ENCODE results near the gene NOP10.

Gene NOP10

GRCh38 chr15:34331809-34332208 is 11.1 kb downstream of the NOP10 start:
- peaks cover 10% of the 10 kb centered on the region; the same call in 1 of the 2 replicates for H3F3A ChIP-seq (ENCODE audit: control insufficient read depth, insufficient read depth)
- TF ChIP-seq CTCF (IDR thresholded peaks at IDR 0.05; ENCODE audit: low read depth, low read length, poor library complexity, severe bottlenecking) (no peak), EZH2phosphoT487 (IDR thresholded peaks at IDR 0.05; ENCODE audit: borderline replicate concordance, low read length) (no peak)

GRCh38 chr15:34330279-34330678 is 12.7 kb downstream of the NOP10 start:
- TF ChIP-seq EZH2phosphoT487 (IDR thresholded peaks at IDR 0.05; ENCODE audit: borderline replicate concordance, low read length) (no peak), CTCF (IDR thresholded peaks at IDR 0.05; ENCODE audit: low read depth, low read length, poor library complexity, severe bottlenecking) (no peak)
- H3K36me3 ChIP-seq (ENCODE audit: control insufficient read depth, low read length): no peaks in the 10 kb centered on the region

More at GRCh38 chr15:34331809-34332208, 11.1 kb downstream of the NOP10 start:
- no peak overlapping the region for H3K4me2 ChIP-seq (ENCODE audit: low read length)
- H3K9me2 ChIP-seq (replicated peaks; ENCODE audit: control insufficient read depth, low read length): no peaks in the 10 kb centered on the region
- H4K20me1 ChIP-seq (ENCODE audit: control insufficient read depth, insufficient read depth, low read depth, low read length): no peaks in the 10 kb centered on the region
- H3K4me3 ChIP-seq (ENCODE audit: low read length): no peak overlapping the region
- no peaks in the 10 kb centered on the region; the same call in 1 of the 2 replicates for H3K27me3 ChIP-seq (ENCODE audit: control insufficient read depth, low read length)
- no peaks in the 10 kb centered on the region for H3K9me3 ChIP-seq (ENCODE audit: control insufficient read depth, insufficient read depth, low read length)
- H3K36me3 ChIP-seq (ENCODE audit: control insufficient read depth, low read length): no peaks in the 10 kb centered on the region
- no peaks in the 10 kb centered on the region for H3K79me2 ChIP-seq (ENCODE audit: control insufficient read depth, low read length)
- H3K4me1 ChIP-seq (ENCODE audit: control insufficient read depth, low read length): peaks cover 55% of the 10 kb centered on the region
- H3K27ac ChIP-seq (ENCODE audit: low read depth, low read length): no peak overlapping the region

GRCh38 chr15:34329006-34329405 is 13.9 kb downstream of the NOP10 start:
- H3K36me3 ChIP-seq (ENCODE audit: control insufficient read depth, low read length): no peaks in the 10 kb centered on the region
- H3K4me3 ChIP-seq (ENCODE audit: low read length): no peak overlapping the region
- TF ChIP-seq EZH2phosphoT487 (IDR thresholded peaks at IDR 0.05; ENCODE audit: borderline replicate concordance, low read length): no peak
- no peak for TF ChIP-seq CTCF (IDR thresholded peaks at IDR 0.05; ENCODE audit: low read depth, low read length, poor library complexity, severe bottlenecking)
- H3K27ac ChIP-seq (ENCODE audit: low read depth, low read length): no peak overlapping the region
- no peaks in the 10 kb centered on the region for H3K27me3 ChIP-seq (ENCODE audit: control insufficient read depth, low read length)
- no peaks in the 10 kb centered on the region for H3K9me3 ChIP-seq (ENCODE audit: control insufficient read depth, insufficient read depth, low read length)
- H3F3A ChIP-seq (ENCODE audit: control insufficient read depth, insufficient read depth): peaks cover 2% of the 10 kb centered on the region; the same call in 1 of the 2 replicates
- no peaks in the 10 kb centered on the region for H4K20me1 ChIP-seq (ENCODE audit: control insufficient read depth, insufficient read depth, low read depth, low read length)
- H3K79me2 ChIP-seq (ENCODE audit: control insufficient read depth, low read length): no peaks in the 10 kb centered on the region
- H3K4me2 ChIP-seq (ENCODE audit: low read length): no peak overlapping the region
- H3K9me2 ChIP-seq (replicated peaks; ENCODE audit: control insufficient read depth, low read length): no peaks in the 10 kb centered on the region
- peaks cover 34% of the 10 kb centered on the region for H3K4me1 ChIP-seq (ENCODE audit: control insufficient read depth, low read length)

More at GRCh38 chr15:34330279-34330678, 12.7 kb downstream of the NOP10 start:
- H3K4me3 ChIP-seq (ENCODE audit: low read length): no peak overlapping the region
- H3K9me3 ChIP-seq (ENCODE audit: control insufficient read depth, insufficient read depth, low read length): no peaks in the 10 kb centered on the region
- no peaks in the 10 kb centered on the region for H3K79me2 ChIP-seq (ENCODE audit: control insufficient read depth, low read length)
- no peaks in the 10 kb centered on the region for H3K27me3 ChIP-seq (ENCODE audit: control insufficient read depth, low read length)
- H3F3A ChIP-seq (ENCODE audit: control insufficient read depth, insufficient read depth): peaks cover 5% of the 10 kb centered on the region; the same call in 1 of the 2 replicates
- peaks cover 46% of the 10 kb centered on the region for H3K4me1 ChIP-seq (ENCODE audit: control insufficient read depth, low read length)
- H4K20me1 ChIP-seq (ENCODE audit: control insufficient read depth, insufficient read depth, low read depth, low read length): no peaks in the 10 kb centered on the region
- no peak overlapping the region for H3K27ac ChIP-seq (ENCODE audit: low read depth, low read length)
- H3K9me2 ChIP-seq (replicated peaks; ENCODE audit: control insufficient read depth, low read length): no peaks in the 10 kb centered on the region
- no peak overlapping the region for H3K4me2 ChIP-seq (ENCODE audit: low read length)

All from DOHH2 (cell line).